ENCODE measurements around the gene ARL8A.
"Not testable (repeated sequence)": the region's sequence is repeated elsewhere in the genome, so short reads cannot be mapped to it uniquely, and the experiment has no call there.

ARL8A gene

GRCh38 chr1:202156590-202156989 is 12.1 kb upstream of the ARL8A start:
- FAIRE-seq = no peak

DNA sequence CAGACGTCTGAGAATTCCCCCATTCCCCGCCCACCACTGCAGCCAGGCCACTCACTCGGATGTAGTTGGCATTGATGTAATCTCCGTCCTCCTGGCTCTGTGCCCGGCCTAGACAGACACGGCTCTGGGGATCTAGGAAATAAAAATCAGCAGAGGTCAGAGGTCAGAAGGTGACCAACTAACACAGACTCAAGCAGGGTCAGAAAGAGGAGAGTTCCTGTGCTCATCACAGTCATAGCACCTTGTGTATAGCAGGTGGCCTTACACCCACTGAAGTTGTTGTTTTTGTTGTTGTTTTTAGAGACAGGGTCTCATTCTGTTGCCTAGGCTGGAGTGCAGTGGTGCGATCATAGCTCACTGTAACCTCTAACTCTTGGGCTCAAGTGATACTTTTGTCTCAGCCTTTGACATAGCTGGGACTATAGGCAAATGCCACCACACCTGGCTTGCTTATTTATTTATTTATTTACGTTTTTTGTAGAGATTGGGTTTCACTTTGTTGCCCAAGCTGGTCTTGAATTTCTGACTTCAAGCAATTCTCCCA is 11.0 kb upstream of the ARL8A start:
- no peak for FAIRE-seq

DNA sequence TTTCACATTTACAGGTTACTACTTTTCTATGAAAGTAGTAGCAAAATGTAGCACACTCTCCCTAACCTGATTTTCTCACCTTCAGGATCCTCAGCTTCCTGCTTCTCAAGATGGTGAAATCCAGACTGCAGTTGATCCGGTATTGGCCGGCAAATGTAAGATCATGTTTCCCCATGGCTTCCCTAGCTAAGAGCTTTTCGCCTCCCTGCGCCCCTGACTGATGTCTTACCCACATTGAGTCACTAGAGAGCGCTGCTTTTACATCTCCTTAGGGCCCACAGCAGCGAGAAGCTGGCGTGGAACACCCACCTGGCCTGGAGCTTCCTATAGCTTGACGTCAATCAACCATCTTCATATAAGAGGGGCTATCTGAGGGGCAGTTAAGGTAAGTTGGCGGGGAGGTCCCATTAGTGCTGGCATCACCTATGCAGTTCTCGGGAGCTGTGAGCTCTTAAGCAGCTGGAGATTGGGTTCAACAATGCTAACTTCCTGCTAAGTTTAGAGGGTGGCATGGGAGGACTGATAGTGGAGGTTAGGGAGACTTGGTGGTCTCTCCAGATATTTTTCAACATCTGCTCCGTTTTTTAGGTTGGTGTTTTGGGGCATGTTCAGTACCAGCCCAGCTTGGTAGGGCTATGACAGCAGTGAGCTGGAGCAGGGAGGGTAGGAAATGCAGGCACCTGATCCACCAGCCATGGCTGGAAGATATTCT is 10.4 kb upstream of the ARL8A start:
- FAIRE-seq = no peak

GRCh38 chr1:202154148-202154765 is 9.7 kb upstream of the ARL8A start:
- FAIRE-seq = no peak

DNA sequence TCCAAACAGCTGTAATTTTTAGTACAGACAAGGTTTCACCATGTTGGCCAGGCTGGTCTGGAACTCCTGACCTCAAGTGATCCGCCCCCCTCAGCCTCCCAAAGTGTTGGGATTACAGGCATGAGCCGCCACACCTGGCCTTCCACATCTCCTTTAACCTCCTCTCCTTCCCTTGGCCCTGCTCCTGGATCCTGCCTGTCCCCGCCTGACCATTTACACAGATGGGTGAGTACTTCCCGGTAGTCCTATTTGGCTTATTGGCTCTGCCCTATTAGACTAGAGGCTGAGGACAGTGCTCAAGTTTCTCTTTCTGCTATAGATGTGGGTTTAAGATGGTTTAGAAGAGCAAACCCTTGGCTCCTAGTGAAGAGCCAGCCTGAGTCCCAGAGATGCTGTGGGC is 8.7 kb upstream of the ARL8A start:
- no peak for FAIRE-seq

- FAIRE-seq = no peak
These were observed 7.9 kb upstream of the ARL8A start for GRCh38 chr1:202152399-202152798.

DNA sequence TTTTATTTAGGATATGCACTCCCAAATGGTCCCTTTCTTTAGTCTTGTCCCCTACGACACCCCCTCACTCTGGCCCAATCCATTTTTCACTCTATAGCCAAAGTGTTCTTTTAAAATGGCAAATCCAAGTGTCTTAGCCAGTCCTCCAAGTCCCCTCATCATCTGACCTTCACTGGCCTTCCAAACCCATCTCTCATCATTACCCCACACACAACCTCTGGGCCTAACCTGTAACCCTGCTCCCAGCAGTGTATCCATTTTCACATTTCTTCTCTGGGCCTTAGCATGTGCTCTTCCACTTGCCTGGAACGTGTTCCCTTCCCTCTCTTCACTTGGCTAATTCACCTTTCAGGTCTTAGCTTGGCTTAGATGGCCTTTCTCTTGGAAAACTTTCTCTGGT is 6.5 kb upstream of the ARL8A start:
- no peak for FAIRE-seq

GRCh38 chr1:202150602-202151001 is 6.1 kb upstream of the ARL8A start:
- no peak for FAIRE-seq

DNA sequence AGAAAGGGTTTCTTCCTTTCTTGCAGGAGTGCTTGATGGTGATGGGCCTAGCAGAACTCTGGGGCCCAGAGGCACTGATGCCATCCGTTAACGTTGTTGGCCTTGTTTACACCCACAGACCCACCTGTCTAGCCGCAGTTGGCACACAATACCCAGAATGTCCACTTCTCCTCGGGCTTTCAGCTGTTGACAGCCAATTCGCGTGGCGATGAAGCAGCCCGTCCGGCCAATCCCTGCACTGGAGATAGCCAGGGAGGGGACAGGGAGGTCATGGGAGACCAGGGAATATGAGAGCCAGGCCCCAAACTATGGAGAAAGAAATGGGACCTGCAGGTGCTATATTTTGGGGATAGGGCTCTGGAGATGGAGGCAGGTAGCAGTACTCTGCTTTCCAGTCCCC is 5.7 kb upstream of the ARL8A start:
- FAIRE-seq = no peak

GRCh38 chr1:202149566-202149965 is 5.0 kb upstream of the ARL8A start:
- no peak for FAIRE-seq

DNA sequence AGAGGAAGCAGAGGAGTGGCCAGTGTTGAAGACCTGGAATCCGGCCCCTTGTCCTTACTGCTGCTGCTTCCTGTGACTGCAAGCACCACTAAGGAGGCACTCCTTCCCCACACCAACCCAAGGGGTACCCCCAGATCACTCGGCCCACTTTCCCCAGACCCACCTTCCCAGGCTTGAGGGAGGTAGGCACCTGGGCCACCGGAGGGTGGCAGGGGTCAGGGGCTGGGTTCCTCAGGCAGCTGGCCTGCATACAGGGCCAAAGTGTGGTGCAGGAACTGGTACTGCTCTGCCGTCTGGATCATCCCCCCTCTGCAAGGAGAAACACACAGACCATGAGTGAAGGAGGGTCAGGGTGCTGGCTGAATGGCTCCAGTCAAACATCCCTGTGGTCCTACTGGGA is 3.9 kb upstream of the ARL8A start:
- no peak for FAIRE-seq

- no peak for FAIRE-seq
These were observed 2.5 kb upstream of the ARL8A start for GRCh38 chr1:202146993-202147392.

DNA sequence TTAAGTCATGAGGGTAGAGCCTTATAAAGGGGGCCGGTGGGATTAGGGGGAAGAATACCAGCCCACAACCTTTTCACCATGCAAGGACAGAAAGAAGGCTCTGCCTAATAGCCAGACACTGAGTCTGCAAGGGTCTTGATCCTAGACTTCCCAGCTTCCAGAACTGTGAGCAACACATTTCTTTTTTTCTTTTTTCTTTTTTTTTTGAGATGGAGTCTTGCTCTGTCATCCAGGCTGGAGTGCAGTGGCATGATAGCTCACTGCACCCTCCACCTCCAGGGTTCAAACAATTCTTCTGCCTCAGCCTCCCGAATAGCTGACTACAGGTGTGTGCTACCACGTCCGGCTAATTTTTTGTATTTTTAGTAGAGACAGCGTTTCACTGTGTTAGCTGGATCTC is 1.7 kb upstream of the ARL8A start:
- no peak for FAIRE-seq

GRCh38 chr1:202145744-202146140 is 1.2 kb upstream of the ARL8A start:
- FAIRE-seq = not testable (repeated sequence)

- FAIRE-seq = no peak
These were observed 669 bp upstream of the ARL8A start for GRCh38 chr1:202145068-202145743.

GRCh38 chr1:202143768-202144401 is 652 bp downstream of the ARL8A start:
- FAIRE-seq = no peak

GRCh38 chr1:202143011-202143767 is 1.3 kb downstream of the ARL8A start:
- no peak for FAIRE-seq

DNA sequence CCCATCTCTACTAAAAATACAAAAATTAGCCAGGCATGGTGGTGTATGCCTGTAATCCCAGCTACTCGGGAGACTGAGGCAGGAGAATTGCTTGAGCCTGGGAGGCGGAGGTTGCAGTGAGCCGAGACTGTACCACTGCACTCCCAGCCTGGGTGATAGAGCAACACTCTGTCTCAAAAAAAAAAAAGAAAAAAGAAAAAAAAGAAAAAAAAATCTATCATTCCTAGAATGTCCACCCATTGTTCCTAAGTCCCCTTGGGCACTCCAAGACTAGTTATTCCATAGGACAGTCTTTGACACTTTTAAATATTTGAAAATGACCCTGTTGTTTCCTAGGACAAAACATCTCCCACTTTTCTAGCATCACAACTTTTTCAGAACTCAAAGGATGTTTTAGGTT is 3.1 kb downstream of the ARL8A start:
- not testable (repeated sequence) for FAIRE-seq

GRCh38 chr1:202140833-202141232 is 3.7 kb downstream of the ARL8A start:
- no peak for FAIRE-seq

DNA sequence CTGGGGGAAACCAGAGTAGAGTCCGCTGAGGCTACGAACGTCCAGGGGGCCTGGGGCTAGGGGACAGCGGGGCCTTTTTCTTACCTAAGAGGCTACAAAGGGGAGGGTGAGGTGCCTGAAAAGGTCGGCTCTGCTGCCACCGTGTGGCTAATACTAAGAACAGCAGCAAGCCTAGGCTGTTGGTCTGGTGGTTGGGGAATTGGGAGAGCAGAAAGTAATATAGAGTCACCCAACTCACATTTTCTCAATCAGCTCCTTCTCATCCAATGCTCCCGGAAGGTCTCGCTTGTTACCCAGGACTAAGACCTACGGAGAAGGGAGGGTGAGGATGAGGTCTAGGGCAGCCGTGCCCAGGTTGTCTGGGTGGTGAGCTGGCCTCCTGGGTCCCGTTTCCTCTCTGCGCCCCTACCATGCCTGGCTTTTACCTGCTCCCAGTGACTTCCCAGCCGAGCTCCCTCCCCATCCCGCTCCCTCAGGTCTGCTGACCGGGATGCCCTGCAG is 9.3 kb downstream of the ARL8A start:
- FAIRE-seq = no peak

DNA sequence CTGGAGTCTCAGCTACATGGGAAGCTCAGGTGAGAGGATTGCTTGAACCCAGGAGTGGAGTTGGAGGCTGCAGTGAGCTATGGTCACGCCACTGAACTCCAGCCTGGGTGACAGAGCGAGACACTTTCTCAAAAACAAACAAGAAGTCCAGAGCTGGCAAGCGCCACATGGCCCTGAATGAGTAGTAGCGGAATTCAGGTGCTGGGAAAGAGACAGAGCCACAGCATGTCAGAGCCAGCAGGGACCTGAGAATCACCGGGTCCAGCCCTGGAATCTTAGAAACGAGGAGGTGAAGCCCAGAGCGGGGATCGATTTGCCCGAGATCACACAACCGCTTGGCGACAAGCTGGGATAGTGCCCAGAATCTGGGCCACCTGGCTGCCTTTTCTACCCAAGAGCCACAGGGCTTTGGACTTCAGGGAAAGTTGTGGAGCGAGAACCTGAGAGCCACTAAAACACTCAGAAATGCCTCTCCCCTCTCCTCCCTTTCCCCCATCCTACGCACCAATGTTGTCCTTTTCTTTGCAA is 9.8 kb downstream of the ARL8A start:
- FAIRE-seq = no peak

- no peak for FAIRE-seq
These were observed 10.5 kb downstream of the ARL8A start for GRCh38 chr1:202133989-202134388.
